Pancreas (tissue), 10 donors: ENCODE data around the gene HPD. TPM values are rescaled to one million over a fixed set of nuclear protein-coding genes. Genes with fewer than 3 reads are reported as not detected.

ENCODE experiments used
- ATAC-seq, 4 donors: fragments of 200-7000 bp; cut with Tn5 transposase; one replicate each; pipeline versions ENCODE4 v1.8.0 to v1.9.1; 2020; ENCODE audit warnings: mild to moderate bottlenecking in 4 of 4, moderate library complexity in 4 of 4
- DNase-seq, 6 donors: peaks; one replicate each; pipeline ENCODE4 v3.0.0-alpha.2; 2020
- FAIRE-seq: peaks from 2 replicates; lab custom pipeline; 2012; peaks lifted over from hg19 to GRCh38; lab: Jason Lieb, UNC
- H3K27ac ChIP-seq, 4 donors: fragments of 200-600 bp; sonication (generic); 1 replicate in 3 of 4; 2 replicates in 1 of 4; pipeline versions ENCODE4 v1.5.0 to v1.8.0; 2020
- H3K27me3 ChIP-seq, 4 donors: fragments of 200-600 bp; one replicate each; pipeline ENCODE4 v1.8.0; 2021
- H3K36me3 ChIP-seq, 3 donors: fragments of 200-600 bp; sonication (generic) in 1 of 3; one replicate each; pipeline versions ENCODE4 v1.5.0 to v1.8.0; 2020 to 2021
- H3K4me1 ChIP-seq, 3 donors: fragments of 200-600 bp; one replicate each; pipeline ENCODE4 v1.8.0; 2021
- H3K4me3 ChIP-seq, 4 donors: fragments of 200-600 bp; sonication (generic) in 2 of 4; one replicate each; pipeline versions ENCODE4 v1.5.0 to v1.8.0; 2020 to 2021
- H3K9me3 ChIP-seq, 4 donors: fragments of 200-600 bp; one replicate each; pipeline ENCODE4 v1.8.0; 2021
- WGBS, 2 donors: extraction: QIAGEN DNeasy Blood & Tissue Kit; methylation state at CpG; one replicate each; pipeline ENCODE4 v1.1.7; 2013; 5-methylcytosine and 5-hydroxymethylcytosine counted together
- intact Hi-C, 3 donors: fragments of 100-400 bp; cut with DNase I; formaldehyde crosslinking; loops; one replicate each; pipeline versions ENCODE4 v1.11.1 to v1.14.2; 2022
- polyA plus RNA-seq, 2 donors: library from polyadenylated mRNA; stranded (reverse); fragments of 200-250 nt; gene quantifications; one replicate each; pipeline ENCODE4 v1.2.3, GENCODE V29; 2013
- total RNA-seq, 6 donors: library from RNA; stranded (reverse); fragmentation: NEBNext Ultra II Directional in 4 of 6; extraction: Animal tissue kit (Norgen Biotek cat#: 25700) in 4 of 6; gene quantifications; one replicate each; pipeline versions ENCODE4 v1.2.1 to v1.2.4, GENCODE V29; 2021 to 2023
- TF ChIP-seq, protein P1 (sequence below), 4 donors: fragments of 200-600 bp; sonication (generic) in 3 of 4; IDR thresholded peaks; one replicate each; pipeline versions ENCODE4 v1.5.0 to v1.8.0; 2021; ENCODE audit warnings: antibody characterized with exemption in 4 of 4
- donor health status: healthy with polysubstance abuse.
- donor health status: DM: no; HTN: no; CAD: no; lungs with moderate emphysema.
- donor health status: DM: no; HTN: no; CAD: no.
- donor health status: control.
- donor health status: control.
- donor health status: Bipolar disorder and iron deficiency.
- donor health status: DM: yes; HTN: yes; CAD: no.
- donor health status: DM: no; HTN: no; CAD: no.
- donor health status: DM: no; HTN: no; CAD: no.
- donor health status: DM: yes; HTN: yes; CAD: no.

Gene HPD
- total and polyA plus RNA-seq, 8 donors, result 0.71 to 3.9 (median 2.5) TPM

- TF ChIP-seq, protein P1, sequence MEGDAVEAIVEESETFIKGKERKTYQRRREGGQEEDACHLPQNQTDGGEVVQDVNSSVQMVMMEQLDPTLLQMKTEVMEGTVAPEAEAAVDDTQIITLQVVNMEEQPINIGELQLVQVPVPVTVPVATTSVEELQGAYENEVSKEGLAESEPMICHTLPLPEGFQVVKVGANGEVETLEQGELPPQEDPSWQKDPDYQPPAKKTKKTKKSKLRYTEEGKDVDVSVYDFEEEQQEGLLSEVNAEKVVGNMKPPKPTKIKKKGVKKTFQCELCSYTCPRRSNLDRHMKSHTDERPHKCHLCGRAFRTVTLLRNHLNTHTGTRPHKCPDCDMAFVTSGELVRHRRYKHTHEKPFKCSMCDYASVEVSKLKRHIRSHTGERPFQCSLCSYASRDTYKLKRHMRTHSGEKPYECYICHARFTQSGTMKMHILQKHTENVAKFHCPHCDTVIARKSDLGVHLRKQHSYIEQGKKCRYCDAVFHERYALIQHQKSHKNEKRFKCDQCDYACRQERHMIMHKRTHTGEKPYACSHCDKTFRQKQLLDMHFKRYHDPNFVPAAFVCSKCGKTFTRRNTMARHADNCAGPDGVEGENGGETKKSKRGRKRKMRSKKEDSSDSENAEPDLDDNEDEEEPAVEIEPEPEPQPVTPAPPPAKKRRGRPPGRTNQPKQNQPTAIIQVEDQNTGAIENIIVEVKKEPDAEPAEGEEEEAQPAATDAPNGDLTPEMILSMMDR (IDR thresholded peaks at IDR 0.05), result no peak
- H3K4me3 ChIP-seq, result peak overlapping the region in 3 of 4 donors; percentile 7 to 68 (median 65)
- peak overlapping the region; percentile 98 to 100 (median 100) for H3K27ac ChIP-seq
- intact Hi-C loops, result loop anchor here in 1 of 3 donors (10.0 kb wide), 1 partner anchor 87 kb away; the partner anchor contains the start of gene PSMD9
- DNase-seq, result peak; percentile 68 to 89 (median 82)
- H3K27me3 ChIP-seq, result no peaks in the 10 kb centered on the region
- ATAC-seq, result no peak
- no peaks in the 10 kb centered on the region for H3K9me3 ChIP-seq
- H3K4me1 ChIP-seq, result peaks cover 34 to 48% (median 45%) of the 10 kb centered on the region in 3 donors
- no peaks in the 10 kb centered on the region for H3K36me3 ChIP-seq
- no peak for FAIRE-seq
- 15 to 18% methylated on average over 19 of the region's 19 CpGs for WGBS, 2 donors
Measured at GRCh38 chr12:121797937-121798786, 60.5 kb downstream of the HPD start.

DNA sequence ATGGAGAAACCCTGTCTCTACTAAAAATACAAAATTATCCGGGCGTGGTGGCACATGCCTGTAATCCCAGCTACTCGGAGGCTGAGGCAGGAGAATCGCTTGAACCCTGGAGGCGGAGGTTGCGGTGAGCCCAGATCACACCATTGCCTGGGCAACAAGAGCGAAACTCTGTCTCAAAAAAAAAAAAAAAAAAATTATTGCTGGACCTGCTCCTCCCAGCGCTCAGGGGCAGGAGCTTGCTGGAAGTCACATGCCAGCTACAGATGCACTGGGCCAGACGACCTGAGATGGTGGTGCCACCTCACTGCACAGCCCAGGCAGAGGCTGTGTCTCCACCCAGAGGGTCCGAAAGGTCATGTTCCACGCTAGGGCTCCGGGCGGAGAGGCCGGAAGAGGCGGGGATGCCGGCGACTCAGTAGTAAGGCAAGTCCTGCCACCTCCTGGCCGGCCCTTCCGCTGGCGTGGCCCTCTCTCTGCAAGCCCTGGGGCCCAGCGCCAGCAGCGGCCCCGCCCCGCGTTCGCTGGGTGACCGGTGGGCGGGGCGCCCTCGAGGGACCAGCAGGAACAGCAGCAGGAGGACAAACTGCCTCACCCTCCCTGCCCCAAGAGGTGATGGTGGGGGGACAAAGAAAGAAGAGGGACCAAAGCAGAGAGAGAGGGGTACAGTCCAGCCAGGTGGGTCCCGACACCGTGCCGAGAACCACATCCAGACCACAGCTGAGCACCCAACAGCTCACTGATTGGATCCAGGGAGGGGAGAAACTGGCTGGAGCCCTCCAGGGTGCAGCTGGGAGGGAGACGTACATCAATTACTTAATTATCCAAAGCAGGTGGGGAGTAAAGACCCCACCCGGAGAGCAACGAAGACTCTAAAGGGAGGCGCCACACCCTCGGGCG, 61.6 kb downstream of the HPD start:
- peak overlapping the region in 3 of 4 donors; percentile 15 to 68 (median 65) for H3K4me3 ChIP-seq

GRCh38 chr12:121795034-121795968, 63.4 kb downstream of the HPD start:
- H3K36me3 ChIP-seq, result no peaks in the 10 kb centered on the region
- no peak for FAIRE-seq
- H3K27me3 ChIP-seq, result no peaks in the 10 kb centered on the region
- H3K27ac ChIP-seq, result peak overlapping the region; percentile 75 to 100 (median 99)
- intact Hi-C loops, result loop anchor here in 1 of 3 donors (10.0 kb wide), 1 partner anchor 90 kb away; the partner anchor contains the start of gene PSMD9
- peak; percentile 51 to 67 (median 56) for ATAC-seq
- TF ChIP-seq, protein P1 (IDR thresholded peaks at IDR 0.05), result peak; percentile 83 to 97 (median 96)
- H3K9me3 ChIP-seq, result no peaks in the 10 kb centered on the region
- peak; percentile 83 to 96 (median 92) for DNase-seq
- H3K4me1 ChIP-seq, result peaks cover 34 to 48% (median 45%) of the 10 kb centered on the region in 3 donors
- peak overlapping the region in 2 of 4 donors; percentile 7 to 68 for H3K4me3 ChIP-seq
- 14 to 21% methylated on average over 15 of the region's 15 CpGs for WGBS, 2 donors

More for the DNA sequence above, 61.6 kb downstream of the HPD start:
- peak; percentile 97 to 99 (median 98) for DNase-seq
- TF ChIP-seq, protein P1 (IDR thresholded peaks at IDR 0.05), result peak in 2 of 4 donors; percentile 32 to 35
- intact Hi-C loops, result loop anchor here in 1 of 3 donors (10.0 kb wide), 1 partner anchor 88 kb away; the partner anchor contains the start of gene PSMD9
- Histone ChIP-seq H3K27ac (peak overlapping the region; percentile 98 to 100 (median 100)), H3K36me3 (no peaks in the 10 kb centered on the region), H3K9me3 (no peaks in the 10 kb centered on the region), H3K4me1 (peaks cover 34 to 48% (median 45%) of the 10 kb centered on the region in 3 donors), H3K27me3 (no peaks in the 10 kb centered on the region)
- 7 to 9% methylated on average over 38 to 39 of the region's 39 CpGs for WGBS, 2 donors
- FAIRE-seq, result no peak
- ATAC-seq, result peak; percentile 54 to 64 (median 58)

DNA sequence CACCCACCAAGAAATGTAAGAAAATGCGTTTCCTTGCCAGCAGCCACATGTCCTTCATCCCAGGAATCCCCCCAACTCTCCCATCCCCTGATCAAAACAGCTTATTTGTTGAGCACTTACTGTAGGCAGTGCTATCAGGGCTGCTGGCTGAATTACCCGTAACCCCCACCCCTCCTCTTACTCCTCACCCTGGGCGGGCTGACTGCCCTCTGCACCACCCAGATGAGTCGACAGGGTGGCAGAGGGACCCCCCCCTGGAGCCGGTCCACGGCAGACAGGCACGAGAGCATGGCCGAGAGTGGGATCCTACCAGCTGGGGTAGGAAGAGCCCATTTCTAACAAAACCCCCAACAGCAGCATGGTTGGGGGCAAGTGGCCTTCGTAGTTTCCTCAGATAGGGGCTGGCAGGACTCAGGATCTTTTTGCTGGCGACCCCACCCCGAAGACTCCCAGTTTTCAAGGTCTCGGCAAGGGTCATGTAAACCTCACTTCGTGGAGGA, 64.1 kb downstream of the HPD start:
- no peaks in the 10 kb centered on the region for H3K9me3 ChIP-seq
- FAIRE-seq (no peak), ATAC-seq (peak; percentile 4 to 8 (median 6)), DNase-seq (peak; percentile 58 to 86 (median 70))
- no peaks in the 10 kb centered on the region for H3K36me3 ChIP-seq
- H3K4me1 ChIP-seq, result peaks cover 34 to 48% (median 45%) of the 10 kb centered on the region in 3 donors
- H3K27ac ChIP-seq, result peak overlapping the region; percentile 54 to 100 (median 88)
- WGBS, 2 donors, result 0 to 1% methylated on average over 13 of the region's 13 CpGs
- TF ChIP-seq, protein P1 (IDR thresholded peaks at IDR 0.05), result no peak
- intact Hi-C loops, result loop anchor here in 1 of 3 donors (10.0 kb wide), 1 partner anchor 90 kb away; the partner anchor contains the start of gene PSMD9
- peak overlapping the region in 2 of 4 donors; percentile 7 to 68 for H3K4me3 ChIP-seq
- H3K27me3 ChIP-seq, result no peaks in the 10 kb centered on the region
